Hepatocyte (in vitro differentiated cells): Measurements from ENCODE around the gene BET1L.

Source experiments
- EZH2 ChIP-seq: fragments of 200-600 bp; sonication (generic); IDR thresholded peaks from 2 replicates; pipeline ENCODE4 v1.6.1; 2016; ENCODE audit warnings: antibody characterized with exemption, mild to moderate bottlenecking, borderline replicate concordance
- TF ChIP-seq, protein P1 (sequence below): fragments of 200-600 bp; sonication (generic); IDR thresholded peaks from 2 replicates; pipeline ENCODE4 v1.5.1; 2016; ENCODE audit warnings: antibody characterized with exemption, mild to moderate bottlenecking; ENCODE audit not compliant: poor library complexity

DNA sequence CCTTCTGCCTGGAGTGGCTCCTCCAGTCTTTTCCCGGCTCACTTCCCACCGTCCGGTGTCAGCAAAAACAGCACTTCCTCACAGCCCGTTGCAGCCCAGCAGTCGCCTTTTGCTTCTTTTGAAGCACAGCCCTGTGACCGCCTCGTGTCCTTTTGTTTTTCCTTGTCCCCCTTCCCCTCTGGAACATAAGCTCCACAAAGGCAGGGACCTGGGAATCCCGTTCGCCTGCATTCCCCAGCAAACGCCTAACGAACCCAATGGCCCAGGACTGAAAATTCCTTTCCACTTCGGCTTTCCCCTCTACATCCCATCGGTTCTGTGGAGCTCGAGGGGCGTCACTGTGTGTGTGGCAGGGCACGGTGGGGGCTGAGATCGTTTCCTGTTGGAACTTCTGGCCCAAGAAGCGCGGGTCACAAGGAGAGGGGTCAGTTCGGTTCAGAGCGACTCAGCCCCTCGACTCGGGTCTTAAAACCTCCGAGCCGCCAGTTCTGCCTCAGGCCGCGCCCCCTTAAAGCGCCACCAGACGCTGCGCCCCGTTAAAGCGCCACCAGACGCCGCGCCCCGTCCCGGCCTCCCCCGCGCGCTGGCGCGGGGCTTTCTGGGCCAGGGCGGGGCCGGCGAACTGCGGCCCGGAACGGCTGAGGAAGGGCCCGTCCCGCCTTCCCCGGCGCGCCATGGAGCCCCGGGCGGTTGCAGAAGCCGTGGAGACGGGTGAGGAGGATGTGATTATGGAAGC is 1.1 kb upstream of the BET1L start:
- TF ChIP-seq, protein P1, sequence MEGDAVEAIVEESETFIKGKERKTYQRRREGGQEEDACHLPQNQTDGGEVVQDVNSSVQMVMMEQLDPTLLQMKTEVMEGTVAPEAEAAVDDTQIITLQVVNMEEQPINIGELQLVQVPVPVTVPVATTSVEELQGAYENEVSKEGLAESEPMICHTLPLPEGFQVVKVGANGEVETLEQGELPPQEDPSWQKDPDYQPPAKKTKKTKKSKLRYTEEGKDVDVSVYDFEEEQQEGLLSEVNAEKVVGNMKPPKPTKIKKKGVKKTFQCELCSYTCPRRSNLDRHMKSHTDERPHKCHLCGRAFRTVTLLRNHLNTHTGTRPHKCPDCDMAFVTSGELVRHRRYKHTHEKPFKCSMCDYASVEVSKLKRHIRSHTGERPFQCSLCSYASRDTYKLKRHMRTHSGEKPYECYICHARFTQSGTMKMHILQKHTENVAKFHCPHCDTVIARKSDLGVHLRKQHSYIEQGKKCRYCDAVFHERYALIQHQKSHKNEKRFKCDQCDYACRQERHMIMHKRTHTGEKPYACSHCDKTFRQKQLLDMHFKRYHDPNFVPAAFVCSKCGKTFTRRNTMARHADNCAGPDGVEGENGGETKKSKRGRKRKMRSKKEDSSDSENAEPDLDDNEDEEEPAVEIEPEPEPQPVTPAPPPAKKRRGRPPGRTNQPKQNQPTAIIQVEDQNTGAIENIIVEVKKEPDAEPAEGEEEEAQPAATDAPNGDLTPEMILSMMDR, result no peak
- TF ChIP-seq EZH2, result no peak
